HL-60 (cell line): Measurements from ENCODE around the gene EOLA1.
A peak's percentile ranks its signal among the peaks of the same experiment; 100 is the strongest.

Experiments
- DNase-seq, 2 experiments: peaks; one replicate each; pipeline ENCODE4 v3.0.0-alpha.2; 2010 to 2020; ENCODE audit warnings: low read depth in 1 of 2, low spot score in 1 of 2
- H3K27ac ChIP-seq: fragments of 250-450 bp; sonication (Bioruptor Pico); replicated peaks from 2 replicates; pipeline ENCODE4 v1.5.1; 2020; ENCODE audit warnings: mild to moderate bottlenecking, moderate library complexity
- H3K27me3 ChIP-seq: fragments of 250-450 bp; sonication (Bioruptor Pico); 2 replicates; pipeline ENCODE4 v1.5.1; 2021; ENCODE audit warnings: mild to moderate bottlenecking, moderate library complexity; ENCODE audit not compliant: insufficient read depth, poor library complexity, severe bottlenecking
- H3K4me3 ChIP-seq: replicated peaks from 2 replicates; pipeline ENCODE4 v1.5.1; 2011; ENCODE audit warnings: mild to moderate bottlenecking, control low read depth, low read length; ENCODE audit not compliant: insufficient read depth
- GABPA ChIP-seq: IDR thresholded peaks from 2 replicates; pipeline ENCODE4 v1.6.1; 2012; ENCODE audit warnings: low read depth
- POLR2AphosphoS5 ChIP-seq: IDR thresholded peaks from 2 replicates; pipeline ENCODE4 v1.6.1; 2012; ENCODE audit warnings: low read depth
- SPI1 ChIP-seq: IDR thresholded peaks from 2 replicates; pipeline ENCODE4 v1.6.1; 2012; ENCODE audit warnings: low read depth, mild to moderate bottlenecking, borderline replicate concordance
- TF ChIP-seq, protein P1 (sequence below): IDR thresholded peaks from 2 replicates; pipeline ENCODE4 v1.6.1; 2012; ENCODE audit warnings: low read depth; ENCODE audit not compliant: insufficient replicate concordance
- TF ChIP-seq, protein P2 (sequence below): IDR thresholded peaks from one replicate; pipeline ENCODE4 v1.5.1; 2011; ENCODE audit warnings: low read length, control low read depth, inconsistent platforms; ENCODE audit not compliant: insufficient read depth

The EOLA1 gene

DNA sequence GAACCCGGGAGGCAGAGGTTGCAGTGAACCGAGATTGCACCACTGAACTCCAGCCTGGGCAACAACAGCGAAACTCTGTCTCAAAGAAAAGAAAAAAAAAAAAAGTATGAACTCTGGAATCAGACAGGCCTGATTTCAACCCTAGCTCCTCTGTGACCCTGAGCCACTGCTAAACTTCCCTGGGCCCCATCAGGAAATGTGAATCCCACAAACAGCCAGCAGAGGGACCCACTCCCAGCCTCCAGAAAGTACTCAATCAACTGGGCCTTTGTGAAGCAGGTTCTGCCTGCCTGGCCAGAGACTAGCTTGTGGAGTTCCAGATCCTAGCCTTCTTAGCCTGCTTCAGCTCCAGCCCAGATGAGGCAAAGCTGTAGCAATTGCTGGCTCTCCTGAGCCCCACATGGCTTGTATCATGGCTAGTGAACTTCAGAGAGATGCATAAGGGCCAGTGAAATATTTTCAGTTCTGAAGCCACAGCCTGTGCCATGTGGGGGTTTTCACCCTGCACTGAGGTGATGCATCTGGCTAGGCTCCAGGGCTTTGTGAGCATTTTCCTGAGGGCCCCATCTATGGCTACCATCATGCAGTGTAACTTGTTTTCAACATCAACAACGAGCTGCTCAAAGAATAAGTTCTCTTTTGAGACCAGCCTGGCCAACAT is 28.5 kb upstream of the EOLA1 start:
- peak in 1 of 2 experiments; percentile 52 for DNase-seq
- TF ChIP-seq, protein P1, sequence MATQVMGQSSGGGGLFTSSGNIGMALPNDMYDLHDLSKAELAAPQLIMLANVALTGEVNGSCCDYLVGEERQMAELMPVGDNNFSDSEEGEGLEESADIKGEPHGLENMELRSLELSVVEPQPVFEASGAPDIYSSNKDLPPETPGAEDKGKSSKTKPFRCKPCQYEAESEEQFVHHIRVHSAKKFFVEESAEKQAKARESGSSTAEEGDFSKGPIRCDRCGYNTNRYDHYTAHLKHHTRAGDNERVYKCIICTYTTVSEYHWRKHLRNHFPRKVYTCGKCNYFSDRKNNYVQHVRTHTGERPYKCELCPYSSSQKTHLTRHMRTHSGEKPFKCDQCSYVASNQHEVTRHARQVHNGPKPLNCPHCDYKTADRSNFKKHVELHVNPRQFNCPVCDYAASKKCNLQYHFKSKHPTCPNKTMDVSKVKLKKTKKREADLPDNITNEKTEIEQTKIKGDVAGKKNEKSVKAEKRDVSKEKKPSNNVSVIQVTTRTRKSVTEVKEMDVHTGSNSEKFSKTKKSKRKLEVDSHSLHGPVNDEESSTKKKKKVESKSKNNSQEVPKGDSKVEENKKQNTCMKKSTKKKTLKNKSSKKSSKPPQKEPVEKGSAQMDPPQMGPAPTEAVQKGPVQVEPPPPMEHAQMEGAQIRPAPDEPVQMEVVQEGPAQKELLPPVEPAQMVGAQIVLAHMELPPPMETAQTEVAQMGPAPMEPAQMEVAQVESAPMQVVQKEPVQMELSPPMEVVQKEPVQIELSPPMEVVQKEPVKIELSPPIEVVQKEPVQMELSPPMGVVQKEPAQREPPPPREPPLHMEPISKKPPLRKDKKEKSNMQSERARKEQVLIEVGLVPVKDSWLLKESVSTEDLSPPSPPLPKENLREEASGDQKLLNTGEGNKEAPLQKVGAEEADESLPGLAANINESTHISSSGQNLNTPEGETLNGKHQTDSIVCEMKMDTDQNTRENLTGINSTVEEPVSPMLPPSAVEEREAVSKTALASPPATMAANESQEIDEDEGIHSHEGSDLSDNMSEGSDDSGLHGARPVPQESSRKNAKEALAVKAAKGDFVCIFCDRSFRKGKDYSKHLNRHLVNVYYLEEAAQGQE = no peak
- TF ChIP-seq, protein P2, sequence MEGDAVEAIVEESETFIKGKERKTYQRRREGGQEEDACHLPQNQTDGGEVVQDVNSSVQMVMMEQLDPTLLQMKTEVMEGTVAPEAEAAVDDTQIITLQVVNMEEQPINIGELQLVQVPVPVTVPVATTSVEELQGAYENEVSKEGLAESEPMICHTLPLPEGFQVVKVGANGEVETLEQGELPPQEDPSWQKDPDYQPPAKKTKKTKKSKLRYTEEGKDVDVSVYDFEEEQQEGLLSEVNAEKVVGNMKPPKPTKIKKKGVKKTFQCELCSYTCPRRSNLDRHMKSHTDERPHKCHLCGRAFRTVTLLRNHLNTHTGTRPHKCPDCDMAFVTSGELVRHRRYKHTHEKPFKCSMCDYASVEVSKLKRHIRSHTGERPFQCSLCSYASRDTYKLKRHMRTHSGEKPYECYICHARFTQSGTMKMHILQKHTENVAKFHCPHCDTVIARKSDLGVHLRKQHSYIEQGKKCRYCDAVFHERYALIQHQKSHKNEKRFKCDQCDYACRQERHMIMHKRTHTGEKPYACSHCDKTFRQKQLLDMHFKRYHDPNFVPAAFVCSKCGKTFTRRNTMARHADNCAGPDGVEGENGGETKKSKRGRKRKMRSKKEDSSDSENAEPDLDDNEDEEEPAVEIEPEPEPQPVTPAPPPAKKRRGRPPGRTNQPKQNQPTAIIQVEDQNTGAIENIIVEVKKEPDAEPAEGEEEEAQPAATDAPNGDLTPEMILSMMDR = peak; percentile 13
- no peak for TF ChIP-seq GABPA
- no peak overlapping the region for H3K4me3 ChIP-seq
- H3K27me3 ChIP-seq = no peaks in the 10 kb centered on the region
- H3K27ac ChIP-seq = no peak overlapping the region; the same call in 1 of the 2 replicates

DNA sequence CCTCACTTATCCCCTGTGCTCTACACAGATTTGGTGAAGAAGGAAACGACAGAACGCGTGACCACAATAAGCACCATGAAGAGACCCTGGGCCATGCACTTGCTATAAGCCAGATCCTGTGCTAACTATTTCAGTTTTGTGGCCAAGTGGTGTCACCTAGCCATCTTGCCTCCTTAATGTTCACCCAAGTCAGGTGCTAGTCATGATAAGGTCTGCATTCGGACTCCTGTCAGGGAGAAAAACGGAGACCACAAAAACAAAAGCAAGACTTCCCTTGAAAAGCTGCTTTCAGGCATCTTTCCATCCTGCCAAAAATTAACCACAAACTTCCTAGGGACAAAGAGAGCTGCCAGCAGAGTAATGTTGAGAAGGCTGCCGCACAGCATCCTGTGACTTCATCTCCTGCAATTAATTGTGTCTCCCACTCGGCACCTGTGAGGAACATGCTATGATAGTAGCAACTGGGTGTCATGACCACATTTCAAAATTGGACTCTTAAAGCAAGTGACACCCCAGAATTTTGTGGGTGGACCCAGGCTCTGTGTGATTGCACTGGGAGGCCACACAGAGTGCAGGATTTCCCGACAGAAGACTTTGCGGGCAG is 26.9 kb upstream of the EOLA1 start:
- H3K4me3 ChIP-seq = no peak overlapping the region
- DNase-seq = no peak
- H3K27me3 ChIP-seq = no peaks in the 10 kb centered on the region
- TF ChIP-seq POLR2AphosphoS5 (no peak), GABPA (no peak), SPI1 (no peak)
- TF ChIP-seq, protein P1 = no peak
- TF ChIP-seq, protein P2 = no peak
- H3K27ac ChIP-seq = no peak overlapping the region

DNA sequence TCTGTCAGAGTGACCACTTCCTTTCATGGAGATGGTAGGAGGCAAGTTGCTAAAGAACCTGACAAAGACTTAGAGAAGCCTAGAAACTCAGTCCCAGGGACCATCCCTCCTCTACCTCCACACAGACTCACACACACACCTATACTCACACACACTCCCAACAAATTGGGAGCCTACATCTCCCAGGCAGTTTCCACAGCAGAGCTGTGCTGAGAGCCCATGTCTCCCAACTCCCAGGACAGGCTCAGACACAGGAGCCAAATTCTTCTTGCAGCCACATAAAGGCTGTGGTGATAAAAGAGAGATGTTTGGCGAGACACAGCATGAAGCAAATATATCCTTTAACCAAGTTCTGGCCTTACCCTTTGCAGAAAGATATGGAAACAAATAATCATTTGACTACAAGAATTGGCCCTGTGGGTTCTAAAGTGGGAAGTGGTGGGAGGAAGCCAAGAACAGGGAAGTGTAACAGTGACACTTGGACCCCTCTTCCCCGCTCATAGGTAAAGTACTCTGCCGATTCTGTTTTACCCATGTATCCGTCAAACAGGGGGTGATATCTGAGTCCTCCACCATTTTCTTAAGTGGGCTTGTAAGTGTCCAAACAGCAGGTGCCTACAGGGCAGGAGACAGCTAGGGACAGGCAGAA is 24.7 kb upstream of the EOLA1 start:
- no peaks in the 10 kb centered on the region for H3K27me3 ChIP-seq
- H3K4me3 ChIP-seq = no peak overlapping the region
- peak overlapping the region; percentile 36; the same call in 1 of the 2 replicates for H3K27ac ChIP-seq
- TF ChIP-seq, protein P2 = no peak
- TF ChIP-seq GABPA = peak; percentile 29; the same call in 1 of the 2 replicates
- peak; percentile 86 for TF ChIP-seq SPI1
- DNase-seq = no peak
